Fibroblast of mammary gland (primary cell): ENCODE measurements around the gene GAREM2.

ENCODE experiments used
- DNase-seq: peaks from one replicate; pipeline ENCODE4 v3.0.0-alpha.2; 2010; ENCODE audit warnings: low read depth
- H3K4me3 ChIP-seq: 2 replicates; pipeline ENCODE4 v1.5.1; 2011; ENCODE audit warnings: low read depth, mild to moderate bottlenecking, low read length, moderate library complexity; ENCODE audit not compliant: control insufficient read depth
- TF ChIP-seq, protein P1 (sequence below): conservative IDR thresholded peaks from 2 replicates; pipeline ENCODE4 v1.5.1; 2011; ENCODE audit warnings: low read depth, low read length, inconsistent platforms; ENCODE audit not compliant: control insufficient read depth, insufficient read depth

Gene GAREM2

DNA sequence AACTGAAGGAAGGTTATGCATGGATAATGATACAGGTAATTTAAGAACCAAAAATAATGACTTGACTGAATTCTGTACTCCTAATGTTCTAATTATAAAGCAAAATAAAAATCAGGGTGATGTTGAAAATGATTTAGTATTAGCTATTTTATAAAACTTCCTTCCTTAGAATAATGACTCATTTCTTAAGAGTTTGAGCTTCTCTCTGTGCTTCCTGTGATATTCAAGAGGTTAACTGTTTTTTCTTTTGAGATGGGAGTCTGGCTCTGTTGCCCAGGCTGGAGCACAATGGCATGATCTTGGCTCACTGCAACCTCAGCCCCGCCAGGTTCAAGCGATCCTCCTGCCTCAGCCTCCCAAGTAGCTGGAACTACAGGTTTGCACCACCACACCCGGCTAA is 56.7 kb downstream of the GAREM2 start:
- TF ChIP-seq, protein P1, sequence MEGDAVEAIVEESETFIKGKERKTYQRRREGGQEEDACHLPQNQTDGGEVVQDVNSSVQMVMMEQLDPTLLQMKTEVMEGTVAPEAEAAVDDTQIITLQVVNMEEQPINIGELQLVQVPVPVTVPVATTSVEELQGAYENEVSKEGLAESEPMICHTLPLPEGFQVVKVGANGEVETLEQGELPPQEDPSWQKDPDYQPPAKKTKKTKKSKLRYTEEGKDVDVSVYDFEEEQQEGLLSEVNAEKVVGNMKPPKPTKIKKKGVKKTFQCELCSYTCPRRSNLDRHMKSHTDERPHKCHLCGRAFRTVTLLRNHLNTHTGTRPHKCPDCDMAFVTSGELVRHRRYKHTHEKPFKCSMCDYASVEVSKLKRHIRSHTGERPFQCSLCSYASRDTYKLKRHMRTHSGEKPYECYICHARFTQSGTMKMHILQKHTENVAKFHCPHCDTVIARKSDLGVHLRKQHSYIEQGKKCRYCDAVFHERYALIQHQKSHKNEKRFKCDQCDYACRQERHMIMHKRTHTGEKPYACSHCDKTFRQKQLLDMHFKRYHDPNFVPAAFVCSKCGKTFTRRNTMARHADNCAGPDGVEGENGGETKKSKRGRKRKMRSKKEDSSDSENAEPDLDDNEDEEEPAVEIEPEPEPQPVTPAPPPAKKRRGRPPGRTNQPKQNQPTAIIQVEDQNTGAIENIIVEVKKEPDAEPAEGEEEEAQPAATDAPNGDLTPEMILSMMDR = no peak
- no peak for DNase-seq
- no peak overlapping the region for H3K4me3 ChIP-seq

DNA sequence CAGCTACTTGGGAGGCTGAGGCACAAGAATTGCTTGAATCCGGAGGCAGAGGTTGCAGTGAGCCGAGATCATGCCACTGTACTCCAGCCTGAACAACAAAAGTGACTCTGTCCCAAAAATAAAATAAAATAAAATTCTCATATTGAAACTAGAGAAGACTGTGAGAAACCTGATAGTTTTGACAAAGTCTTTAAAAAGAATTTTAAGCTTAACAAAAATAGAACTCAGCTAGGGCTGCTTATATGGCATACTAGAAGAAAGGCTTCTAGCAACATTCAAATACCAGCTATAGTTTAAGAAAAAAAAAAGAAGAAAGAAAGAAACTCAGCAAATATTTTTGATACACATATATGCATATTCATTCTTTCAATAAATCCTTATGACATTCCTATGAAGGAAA is 57.9 kb downstream of the GAREM2 start:
- no peak overlapping the region for H3K4me3 ChIP-seq
- no peak for DNase-seq
- TF ChIP-seq, protein P1 = no peak

DNA sequence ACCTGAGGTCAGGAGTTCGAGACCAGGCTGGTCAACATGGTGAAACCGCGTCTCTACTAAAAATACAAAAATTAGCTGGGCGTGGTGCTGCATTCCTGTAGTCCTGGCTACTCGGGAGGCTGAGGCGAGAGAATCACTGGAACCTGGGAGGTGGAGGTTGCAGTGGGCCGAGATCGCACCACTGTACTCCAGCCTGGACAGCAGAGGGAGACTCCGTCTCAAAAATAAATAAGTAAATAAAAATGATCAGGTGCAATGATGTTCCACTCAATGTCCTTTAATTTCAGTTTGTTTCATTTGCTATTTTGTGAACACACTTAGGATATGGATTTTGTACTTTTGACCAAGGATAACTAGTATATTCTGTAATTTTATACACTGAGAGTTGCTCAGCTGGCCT is 62.2 kb downstream of the GAREM2 start:
- TF ChIP-seq, protein P1 = no peak
- DNase-seq = no peak
- H3K4me3 ChIP-seq = no peak overlapping the region

DNA sequence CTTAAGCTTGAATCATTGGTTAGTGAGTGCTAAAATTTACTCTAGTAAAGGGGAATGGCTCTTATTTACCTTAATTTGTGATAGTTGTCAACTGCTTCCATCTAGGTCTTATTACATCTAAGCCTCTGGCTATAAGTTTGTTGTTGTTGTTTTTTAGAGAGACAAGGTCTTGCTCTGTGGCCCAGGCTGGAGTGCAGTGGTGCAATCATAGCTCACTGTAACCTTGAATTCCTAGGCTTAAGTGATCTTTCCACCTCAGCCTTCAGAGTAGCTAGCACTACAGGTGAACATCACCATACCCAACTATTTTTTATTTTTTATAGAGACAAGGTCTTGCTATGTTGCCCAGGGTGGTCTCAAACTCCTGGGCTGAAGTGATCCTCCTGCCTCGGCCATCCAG is 65.0 kb downstream of the GAREM2 start:
- H3K4me3 ChIP-seq = no peak overlapping the region
- DNase-seq = no peak
- TF ChIP-seq, protein P1 = no peak

- DNase-seq = peak; percentile 48
- TF ChIP-seq, protein P1 = no peak
- H3K4me3 ChIP-seq = no peak overlapping the region
Observed at GRCh38 chr2:26238311-26238958, 65.5 kb downstream of the GAREM2 start.
